Stimulated activated CD8-positive, alpha-beta memory T cell treated with anti-CD3 and anti-CD28 coated beads, Interleukin-7, amount 100 ng/mL, for 48 hours (primary cell): ENCODE results near the gene NAP1L4.

Experiments used
- DNase-seq, 2 donors: peaks; one replicate each; pipeline ENCODE4 v3.0.0-alpha.2; 2020; ENCODE audit warnings: low read depth in 1 of 2; ENCODE audit errors: extremely low read depth in 1 of 2

The NAP1L4 gene

GRCh38 chr11:3011891-3012885 lies 20.1 kb upstream of the NAP1L4 start:
- DNase-seq, result no peak

GRCh38 chr11:3010521-3011275 lies 18.6 kb upstream of the NAP1L4 start:
- no peak for DNase-seq

GRCh38 chr11:3010004-3010403 lies 17.9 kb upstream of the NAP1L4 start:
- DNase-seq, result no peak

DNA sequence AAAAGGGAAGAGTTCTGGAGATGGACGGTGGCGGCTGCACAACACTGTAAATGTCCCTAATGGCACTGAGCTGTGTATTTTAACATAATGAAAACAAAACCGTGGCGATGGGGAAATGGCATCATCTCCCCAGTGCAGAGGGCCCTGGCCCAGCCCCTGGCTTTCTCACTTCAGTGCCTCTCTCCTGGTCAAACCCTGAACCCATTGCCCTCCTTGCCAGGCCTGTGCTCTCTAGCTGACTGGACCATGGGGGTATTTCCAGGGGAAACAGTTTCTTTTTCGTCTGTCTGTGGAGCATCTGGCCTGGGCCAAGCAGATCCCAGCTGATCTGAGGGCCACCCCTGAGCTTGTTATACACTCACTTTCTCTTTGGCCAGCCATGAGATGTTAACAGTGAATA lies 17.4 kb upstream of the NAP1L4 start:
- DNase-seq, result no peak

GRCh38 chr11:3008746-3009336 lies 16.7 kb upstream of the NAP1L4 start:
- DNase-seq, result no peak

- DNase-seq, result no peak
Measured at GRCh38 chr11:3007404-3008010, 15.4 kb upstream of the NAP1L4 start.

DNA sequence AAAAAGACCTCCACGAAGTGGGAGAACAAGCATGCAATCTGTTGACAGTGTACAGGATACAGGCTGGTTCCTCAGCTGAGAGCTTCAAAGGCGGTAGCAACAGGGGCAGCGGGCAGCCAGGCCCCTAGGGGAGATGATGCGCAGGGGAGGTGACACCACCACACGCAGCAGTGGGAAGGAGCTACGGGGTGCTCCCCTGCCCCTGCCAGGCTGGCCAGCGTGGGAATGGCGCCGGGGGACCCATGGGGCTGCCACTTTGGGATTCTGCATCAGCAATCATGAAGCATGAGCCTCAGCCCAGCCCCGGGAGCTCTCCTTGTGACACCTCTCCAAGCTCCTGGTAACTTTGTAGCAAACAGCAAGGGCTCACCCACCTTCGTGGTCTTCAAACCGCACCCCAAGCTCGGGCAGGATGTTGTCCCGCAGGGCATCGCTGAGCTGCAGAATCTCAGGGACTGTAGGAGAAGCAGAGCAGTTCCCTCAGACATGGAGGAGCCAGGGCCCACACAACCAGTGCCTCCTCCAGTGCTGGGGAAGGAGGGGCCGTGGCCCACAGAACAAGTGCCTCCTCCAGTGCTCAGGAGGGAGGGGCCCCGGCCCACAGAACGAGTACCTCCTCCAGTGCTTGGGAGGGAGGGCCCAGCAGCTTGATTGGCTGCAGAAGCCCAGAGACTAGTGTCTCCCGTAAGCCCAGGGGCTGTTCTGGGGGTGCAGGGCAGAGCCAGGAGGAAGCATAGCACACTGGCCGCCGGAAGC lies 14.6 kb upstream of the NAP1L4 start:
- DNase-seq, result peak in 1 of 2 donors; percentile 35

DNA sequence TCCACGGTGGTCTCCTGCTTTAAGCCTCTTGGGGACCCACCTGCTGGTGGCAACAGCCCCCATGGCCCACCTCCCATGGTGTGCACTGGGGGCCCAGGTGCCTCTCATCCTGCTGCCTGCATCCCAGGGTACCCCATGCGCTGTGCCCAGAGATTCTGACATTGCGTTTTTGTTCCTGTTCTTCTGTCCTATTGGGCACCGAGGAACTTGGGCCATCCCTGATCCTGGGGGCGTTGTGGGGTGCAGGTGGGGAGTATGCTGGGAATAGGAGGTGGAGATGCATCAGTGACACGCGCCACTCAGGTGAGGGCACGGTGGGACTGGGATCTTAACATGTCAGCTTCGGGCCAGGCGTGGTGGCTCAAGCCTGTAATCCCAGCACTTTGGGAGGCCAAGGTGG lies 12.4 kb upstream of the NAP1L4 start:
- no peak for DNase-seq

DNA sequence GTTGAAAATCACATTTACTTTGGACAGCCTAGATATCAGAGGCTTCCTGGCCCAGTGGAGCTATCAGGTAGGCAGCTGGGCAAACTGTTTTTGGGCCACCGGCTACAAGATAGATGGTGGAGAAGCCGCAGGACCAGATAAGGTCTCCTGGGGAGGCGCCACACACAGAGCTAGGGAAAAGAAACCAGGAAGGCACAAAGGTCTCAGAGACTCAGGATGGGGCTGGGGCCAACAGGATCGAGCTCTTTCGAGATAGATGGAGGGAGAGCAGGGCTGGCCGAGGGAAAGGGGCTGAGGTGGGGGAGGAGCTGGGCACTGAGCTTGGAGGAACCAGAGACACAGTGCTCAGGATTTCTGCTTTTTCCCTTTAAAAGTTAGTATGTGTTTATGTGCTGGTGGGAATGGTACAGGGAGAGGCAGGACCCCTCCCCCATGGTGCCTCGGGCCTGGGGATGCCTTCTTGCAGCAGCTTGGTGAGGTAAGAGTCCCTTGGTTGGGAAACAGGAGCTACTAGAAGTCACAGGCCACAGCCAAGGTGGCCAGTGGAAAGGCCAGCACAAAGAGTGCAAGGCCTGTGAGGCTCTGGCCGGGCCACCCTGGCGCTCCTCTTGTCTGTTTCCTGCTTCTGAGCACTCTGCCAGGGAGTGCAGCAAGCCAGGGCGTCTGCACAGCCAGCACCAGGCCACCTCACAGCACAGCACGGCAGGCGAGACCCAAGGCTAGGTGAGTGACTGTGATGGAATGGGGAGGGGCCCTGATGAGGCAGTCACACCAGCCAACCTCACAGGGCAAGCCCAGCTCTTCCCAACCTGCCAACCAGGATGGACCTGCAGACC lies 11.5 kb upstream of the NAP1L4 start:
- no peak for DNase-seq

GRCh38 chr11:3002871-3003270 lies 10.7 kb upstream of the NAP1L4 start:
- no peak for DNase-seq

DNA sequence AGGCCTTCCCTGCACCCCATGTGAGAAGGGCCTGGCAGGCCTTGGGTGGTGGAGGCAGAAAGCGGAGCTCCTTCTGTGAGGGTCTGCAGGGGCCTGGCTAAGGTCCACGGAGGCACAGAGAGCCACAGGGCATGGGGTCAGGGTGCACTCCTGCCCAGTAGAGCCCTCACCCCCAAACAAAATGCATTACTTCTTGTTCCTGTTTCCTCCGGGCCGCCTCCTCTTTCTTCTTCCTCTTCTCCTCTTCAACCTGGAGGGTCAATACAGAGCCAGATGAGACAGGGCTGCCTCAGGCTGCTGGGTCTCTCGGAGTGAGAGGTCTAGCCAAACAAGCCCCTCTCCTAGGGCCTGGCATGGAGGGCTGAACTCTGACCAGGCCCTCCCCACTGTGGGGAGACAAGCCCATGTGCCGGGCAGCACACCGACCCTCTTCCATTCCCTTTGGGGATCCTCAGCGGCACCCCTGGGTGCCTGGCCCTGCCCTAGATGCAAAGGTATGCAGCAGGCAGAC lies 10.3 kb upstream of the NAP1L4 start:
- DNase-seq, result no peak

GRCh38 chr11:3001496-3001895 lies 9.4 kb upstream of the NAP1L4 start:
- DNase-seq, result no peak

DNA sequence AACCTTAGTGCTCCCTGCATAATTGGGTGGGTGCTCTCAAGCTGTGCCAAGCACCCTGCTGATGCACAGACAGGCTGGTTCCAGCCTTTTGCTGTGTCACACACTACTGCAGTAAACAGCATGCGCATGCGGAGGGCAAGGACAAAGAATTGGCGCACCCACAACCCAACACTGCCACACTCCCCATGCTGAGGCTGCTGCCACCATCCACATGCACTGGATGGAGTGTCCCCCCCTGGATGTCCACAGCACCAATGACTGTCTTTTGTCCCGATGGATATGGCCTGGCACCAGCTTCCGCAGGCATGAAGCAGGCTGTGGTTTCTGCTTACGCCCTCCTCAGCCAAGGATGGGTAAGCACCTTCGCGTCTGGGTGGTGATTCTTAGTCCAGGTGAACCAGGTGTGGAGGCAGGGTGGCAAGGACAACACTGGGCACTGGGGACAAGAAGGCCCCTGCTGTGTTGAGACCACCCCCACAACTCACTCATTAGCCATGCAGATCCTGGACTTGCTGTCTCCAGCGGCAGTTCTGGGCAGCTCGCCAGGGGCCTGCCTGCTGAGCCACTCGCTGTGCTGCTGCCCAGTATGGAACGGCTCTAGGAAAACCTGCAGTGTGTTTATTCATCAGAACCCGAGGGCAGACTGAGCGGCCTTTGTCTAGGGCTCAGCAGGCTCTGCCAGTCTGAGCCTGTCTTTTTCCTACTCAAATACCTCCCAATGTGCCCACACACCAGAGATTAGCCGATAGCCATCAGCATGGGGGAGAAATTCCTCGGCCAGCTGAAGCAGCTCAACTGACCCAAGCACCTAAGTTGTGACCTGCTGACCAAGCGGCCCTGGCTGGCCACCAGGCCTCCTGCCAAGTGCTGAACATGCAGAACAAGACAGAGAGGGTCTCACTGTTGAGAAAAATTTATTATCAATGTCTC lies 8.2 kb upstream of the NAP1L4 start:
- no peak for DNase-seq

DNA sequence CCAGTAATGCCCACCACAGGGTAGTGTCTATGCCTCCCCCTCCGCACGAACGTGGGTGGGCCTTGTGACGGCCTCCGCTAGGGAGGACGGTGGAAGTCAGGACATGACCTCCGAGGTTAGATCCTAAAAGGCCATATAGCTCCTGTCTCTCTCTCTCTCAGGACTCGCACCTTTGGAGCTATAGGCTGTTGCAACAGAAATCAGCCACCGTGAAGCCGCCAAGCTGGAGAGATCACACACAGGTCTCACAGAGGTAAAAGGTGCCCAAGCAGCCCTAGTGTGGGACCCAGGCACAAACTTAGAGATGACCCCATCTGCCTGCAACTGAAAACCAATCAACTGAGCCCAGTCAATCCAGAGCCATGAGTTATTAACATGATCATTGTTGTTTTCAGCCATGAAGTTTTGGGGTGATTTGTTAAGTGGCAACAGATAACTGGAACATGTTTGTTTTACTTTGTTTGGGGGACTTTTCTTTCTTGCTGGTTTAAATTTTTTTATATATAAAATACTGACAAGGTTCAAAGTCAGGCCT lies 7.4 kb upstream of the NAP1L4 start:
- DNase-seq, result no peak

GRCh38 chr11:2998073-2998850 lies 6.1 kb upstream of the NAP1L4 start:
- no peak for DNase-seq

- no peak for DNase-seq
Measured at GRCh38 chr11:2997406-2997805, 5.3 kb upstream of the NAP1L4 start.

DNA sequence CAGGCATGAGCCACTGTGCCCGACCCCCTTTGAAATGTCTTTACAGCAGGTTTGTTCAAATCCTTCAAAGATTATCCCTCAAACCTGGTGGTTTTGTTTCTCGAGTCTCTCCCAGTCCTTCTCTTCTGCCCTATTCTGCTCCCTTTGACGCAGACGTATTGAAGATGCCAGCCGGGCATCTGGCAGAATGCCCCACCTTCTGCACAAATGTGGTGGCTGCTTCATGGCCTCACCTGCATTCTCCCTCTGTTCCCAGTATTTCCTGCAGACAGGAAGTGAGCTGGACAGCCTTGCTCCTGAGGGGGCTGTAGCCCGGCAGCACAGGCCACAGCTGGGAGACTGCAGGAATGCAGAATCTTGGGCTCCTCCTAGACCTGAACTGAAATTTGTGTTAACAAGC lies 4.8 kb upstream of the NAP1L4 start:
- no peak for DNase-seq
